Measurements from ENCODE around the gene NDST1.

NDST1 gene

GRCh38 chr5:150498501-150498900 lies 9.4 kb upstream of the NDST1 start:
- H3K9me3 Mint-ChIP-seq, result no peaks in the 10 kb centered on the region
- H3K4me3 Mint-ChIP-seq, result no peak overlapping the region
- no peaks in the 10 kb centered on the region for H3K27me3 Mint-ChIP-seq (ENCODE audit: low read depth)
- no peaks in the 10 kb centered on the region for H3K36me3 Mint-ChIP-seq (ENCODE audit: low read depth)
- no peaks in the 10 kb centered on the region for H3K4me1 Mint-ChIP-seq (ENCODE audit: low read depth)
- no peak overlapping the region for H3K27ac Mint-ChIP-seq

- H3K27ac Mint-ChIP-seq, result no peak overlapping the region
Observed at GRCh38 chr5:150498971-150499370, 9.0 kb upstream of the NDST1 start.

GRCh38 chr5:150499437-150499956 lies 8.4 kb upstream of the NDST1 start:
- no peaks in the 10 kb centered on the region for H3K9me3 Mint-ChIP-seq
- H3K27me3 Mint-ChIP-seq (ENCODE audit: low read depth), result no peaks in the 10 kb centered on the region
- no peak overlapping the region for H3K27ac Mint-ChIP-seq
- no peaks in the 10 kb centered on the region for H3K36me3 Mint-ChIP-seq (ENCODE audit: low read depth)
- no peak overlapping the region for H3K4me3 Mint-ChIP-seq
- no peaks in the 10 kb centered on the region for H3K4me1 Mint-ChIP-seq (ENCODE audit: low read depth)

More at GRCh38 chr5:150498971-150499370, 9.0 kb upstream of the NDST1 start:
- Mint-ChIP-seq H3K27me3 (ENCODE audit: low read depth) (no peaks in the 10 kb centered on the region), H3K9me3 (no peaks in the 10 kb centered on the region), H3K4me3 (no peak overlapping the region), H3K36me3 (ENCODE audit: low read depth) (no peaks in the 10 kb centered on the region), H3K4me1 (ENCODE audit: low read depth) (no peaks in the 10 kb centered on the region)

- H3K36me3 Mint-ChIP-seq (ENCODE audit: low read depth), result no peaks in the 10 kb centered on the region
- no peaks in the 10 kb centered on the region for H3K4me1 Mint-ChIP-seq (ENCODE audit: low read depth)
- H3K9me3 Mint-ChIP-seq, result no peaks in the 10 kb centered on the region
- no peak overlapping the region for H3K27ac Mint-ChIP-seq
- no peaks in the 10 kb centered on the region for H3K27me3 Mint-ChIP-seq (ENCODE audit: low read depth)
- no peak overlapping the region for H3K4me3 Mint-ChIP-seq
Observed at GRCh38 chr5:150500328-150500841, 7.5 kb upstream of the NDST1 start.

GRCh38 chr5:150500905-150501304 lies 7.0 kb upstream of the NDST1 start:
- Mint-ChIP-seq H3K27ac (no peak overlapping the region), H3K36me3 (ENCODE audit: low read depth) (no peaks in the 10 kb centered on the region), H3K27me3 (ENCODE audit: low read depth) (no peaks in the 10 kb centered on the region), H3K4me3 (no peak overlapping the region), H3K4me1 (ENCODE audit: low read depth) (no peaks in the 10 kb centered on the region), H3K9me3 (no peaks in the 10 kb centered on the region)

- H3K36me3 Mint-ChIP-seq (ENCODE audit: low read depth), result no peaks in the 10 kb centered on the region
- H3K4me1 Mint-ChIP-seq (ENCODE audit: low read depth), result no peaks in the 10 kb centered on the region
- no peak overlapping the region for H3K27ac Mint-ChIP-seq
- no peaks in the 10 kb centered on the region for H3K9me3 Mint-ChIP-seq
- no peak overlapping the region for H3K4me3 Mint-ChIP-seq
- H3K27me3 Mint-ChIP-seq (ENCODE audit: low read depth), result no peaks in the 10 kb centered on the region
Observed at GRCh38 chr5:150502106-150502505, 5.8 kb upstream of the NDST1 start.

GRCh38 chr5:150502847-150503246 lies 5.1 kb upstream of the NDST1 start:
- no peaks in the 10 kb centered on the region for H3K9me3 Mint-ChIP-seq
- H3K4me3 Mint-ChIP-seq, result no peak overlapping the region
- H3K27ac Mint-ChIP-seq, result no peak overlapping the region
- no peaks in the 10 kb centered on the region for H3K36me3 Mint-ChIP-seq (ENCODE audit: low read depth)
- no peaks in the 10 kb centered on the region for H3K4me1 Mint-ChIP-seq (ENCODE audit: low read depth)
- no peaks in the 10 kb centered on the region for H3K27me3 Mint-ChIP-seq (ENCODE audit: low read depth)

GRCh38 chr5:150503386-150503785 lies 4.5 kb upstream of the NDST1 start:
- no peaks in the 10 kb centered on the region for H3K36me3 Mint-ChIP-seq (ENCODE audit: low read depth)
- no peak overlapping the region for H3K27ac Mint-ChIP-seq
- no peaks in the 10 kb centered on the region for H3K27me3 Mint-ChIP-seq (ENCODE audit: low read depth)
- H3K9me3 Mint-ChIP-seq, result no peaks in the 10 kb centered on the region
- no peak overlapping the region for H3K4me3 Mint-ChIP-seq
- no peaks in the 10 kb centered on the region for H3K4me1 Mint-ChIP-seq (ENCODE audit: low read depth)

GRCh38 chr5:150503977-150504620 lies 3.8 kb upstream of the NDST1 start:
- H3K9me3 Mint-ChIP-seq, result no peaks in the 10 kb centered on the region

GRCh38 chr5:150505041-150505511 lies 2.9 kb upstream of the NDST1 start:
- H3K27ac Mint-ChIP-seq, result no peak overlapping the region
- H3K36me3 Mint-ChIP-seq (ENCODE audit: low read depth), result no peaks in the 10 kb centered on the region
- no peaks in the 10 kb centered on the region for H3K27me3 Mint-ChIP-seq (ENCODE audit: low read depth)
- no peaks in the 10 kb centered on the region for H3K9me3 Mint-ChIP-seq
- no peaks in the 10 kb centered on the region for H3K4me1 Mint-ChIP-seq (ENCODE audit: low read depth)
- no peak overlapping the region for H3K4me3 Mint-ChIP-seq

More at GRCh38 chr5:150503977-150504620, 3.8 kb upstream of the NDST1 start:
- no peaks in the 10 kb centered on the region for H3K4me1 Mint-ChIP-seq (ENCODE audit: low read depth)
- no peaks in the 10 kb centered on the region for H3K36me3 Mint-ChIP-seq (ENCODE audit: low read depth)
- no peak overlapping the region for H3K27ac Mint-ChIP-seq
- no peaks in the 10 kb centered on the region for H3K27me3 Mint-ChIP-seq (ENCODE audit: low read depth)
- H3K4me3 Mint-ChIP-seq, result no peak overlapping the region

GRCh38 chr5:150505816-150506215 lies 2.1 kb upstream of the NDST1 start:
- Mint-ChIP-seq H3K4me3 (no peak overlapping the region), H3K9me3 (no peaks in the 10 kb centered on the region), H3K27ac (no peak overlapping the region), H3K27me3 (ENCODE audit: low read depth) (no peaks in the 10 kb centered on the region), H3K4me1 (ENCODE audit: low read depth) (no peaks in the 10 kb centered on the region), H3K36me3 (ENCODE audit: low read depth) (no peaks in the 10 kb centered on the region)

GRCh38 chr5:150506571-150507473 lies 1.1 kb upstream of the NDST1 start:
- no peaks in the 10 kb centered on the region for H3K27me3 Mint-ChIP-seq (ENCODE audit: low read depth)
- no peak overlapping the region for H3K4me3 Mint-ChIP-seq
- H3K9me3 Mint-ChIP-seq, result no peaks in the 10 kb centered on the region
- no peaks in the 10 kb centered on the region for H3K36me3 Mint-ChIP-seq (ENCODE audit: low read depth)
- no peak overlapping the region for H3K27ac Mint-ChIP-seq
- no peaks in the 10 kb centered on the region for H3K4me1 Mint-ChIP-seq (ENCODE audit: low read depth)

- Mint-ChIP-seq H3K4me1 (ENCODE audit: low read depth) (no peaks in the 10 kb centered on the region), H3K4me3 (no peak overlapping the region), H3K36me3 (ENCODE audit: low read depth) (no peaks in the 10 kb centered on the region), H3K9me3 (no peaks in the 10 kb centered on the region), H3K27me3 (ENCODE audit: low read depth) (no peaks in the 10 kb centered on the region), H3K27ac (no peak overlapping the region)
Observed at GRCh38 chr5:150508277-150508640, 328 bp downstream of the NDST1 start.

GRCh38 chr5:150508828-150509227 lies 897 bp downstream of the NDST1 start:
- H3K27ac Mint-ChIP-seq, result no peak overlapping the region
- H3K36me3 Mint-ChIP-seq (ENCODE audit: low read depth), result no peaks in the 10 kb centered on the region
- no peak overlapping the region for H3K4me3 Mint-ChIP-seq
- no peaks in the 10 kb centered on the region for H3K9me3 Mint-ChIP-seq
- H3K27me3 Mint-ChIP-seq (ENCODE audit: low read depth), result no peaks in the 10 kb centered on the region
- no peaks in the 10 kb centered on the region for H3K4me1 Mint-ChIP-seq (ENCODE audit: low read depth)

GRCh38 chr5:150509992-150510391 lies 2.1 kb downstream of the NDST1 start:
- Mint-ChIP-seq H3K9me3 (no peaks in the 10 kb centered on the region), H3K27me3 (ENCODE audit: low read depth) (no peaks in the 10 kb centered on the region), H3K4me3 (no peak overlapping the region), H3K27ac (no peak overlapping the region), H3K36me3 (ENCODE audit: low read depth) (no peaks in the 10 kb centered on the region), H3K4me1 (ENCODE audit: low read depth) (peaks cover 2% of the 10 kb centered on the region)

Measured in T-helper 1 cell treated with Interleukin-12 subunit alpha and Interleukin-12 subunit beta and Interleukin-4 antibody, amounts not matched to agents 30 μg/mL and 1 μg/mL, for 36 hours (primary cell).